Muscle of leg (tissue), 11 donors: ENCODE data around the gene EDN3. TPM values are rescaled to one million over a fixed set of nuclear protein-coding genes. Genes with fewer than 3 reads are reported as not detected.
A peak's percentile ranks its signal among the peaks of the same experiment; 100 is the strongest.

ENCODE experiments used
- DNase-seq: peaks from one replicate; pipeline ENCODE4 v3.0.0; 2013
- H3K27ac ChIP-seq: one replicate; pipeline ENCODE4 v1.5.1; 2013; ENCODE audit warnings: mild to moderate bottlenecking, low read length, control low read depth
- H3K27me3 ChIP-seq: one replicate; pipeline ENCODE4 v1.6.1; 2013; ENCODE audit warnings: low read length; ENCODE audit not compliant: control insufficient read depth, insufficient read depth
- H3K36me3 ChIP-seq: one replicate; pipeline ENCODE4 v1.6.1; 2013; ENCODE audit warnings: low read length; ENCODE audit not compliant: control insufficient read depth, insufficient read depth
- H3K4me1 ChIP-seq: one replicate; pipeline ENCODE4 v1.6.1; 2013; ENCODE audit warnings: low read length; ENCODE audit not compliant: control insufficient read depth, insufficient read depth
- H3K4me3 ChIP-seq: one replicate; pipeline ENCODE4 v1.5.1; 2013; ENCODE audit warnings: low read length, control low read depth
- H3K9me3 ChIP-seq: replicated peaks from 2 replicates; pipeline ENCODE4 v1.6.1; 2013; ENCODE audit warnings: low read depth, low read length; ENCODE audit not compliant: control insufficient read depth
- WGBS: methylation state at CpG from one replicate; pipeline ENCODE4 v1.1.5; 2013; ENCODE audit warnings: missing lambda C conversion rate; ENCODE audit not compliant: insufficient coverage; 5-methylcytosine and 5-hydroxymethylcytosine counted together
- polyA plus RNA-seq, 8 donors: library from polyadenylated mRNA; unstranded; fragments of 120-200 nt; gene quantifications; one replicate each; pipeline versions ENCODE4 v1.2.1 to v1.2.3, GENCODE V29; 2013; ENCODE audit warnings: inconsistent platforms in 1 of 8, low replicate concordance in 1 of 8; ENCODE audit not compliant: insufficient read length in 8 of 8, insufficient read depth in 1 of 8
- total RNA-seq: library from RNA; stranded (reverse); fragments of 120-200 nt; gene quantifications from one replicate; pipeline ENCODE4 v1.2.4, GENCODE V29; 2013

EDN3 gene
- total and polyA plus RNA-seq, 9 donors, result 17.9 to 42.2 (median 31.9) TPM

DNA sequence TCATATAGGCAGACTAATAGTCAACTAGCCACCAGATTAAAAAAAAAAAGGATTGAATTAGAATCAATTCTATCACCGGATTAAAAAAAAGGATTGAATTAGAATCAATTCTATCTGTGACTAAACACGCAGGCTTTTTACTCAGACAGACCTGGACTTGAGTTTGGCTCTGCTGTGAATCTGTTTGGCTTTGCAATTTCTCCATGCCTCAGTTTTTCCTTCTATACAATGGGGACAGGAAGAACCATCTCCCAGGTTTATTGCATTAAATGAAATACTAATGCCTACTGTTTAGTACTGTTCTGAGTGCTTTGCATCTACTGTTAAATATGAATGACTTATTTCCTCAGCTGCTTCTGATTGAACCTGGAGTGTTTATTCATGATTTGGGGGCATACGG, 30.0 kb upstream of the EDN3 start:
- Histone ChIP-seq H3K36me3 (no peaks in the 10 kb centered on the region), H3K27ac (no peak overlapping the region), H3K9me3 (no peaks in the 10 kb centered on the region), H3K4me1 (no peaks in the 10 kb centered on the region), H3K27me3 (peaks cover 13% of the 10 kb centered on the region), H3K4me3 (no peak overlapping the region)
- DNase-seq, result no peak
- WGBS, result no CpG with 5 or more reads among the region's 3 CpGs

DNA sequence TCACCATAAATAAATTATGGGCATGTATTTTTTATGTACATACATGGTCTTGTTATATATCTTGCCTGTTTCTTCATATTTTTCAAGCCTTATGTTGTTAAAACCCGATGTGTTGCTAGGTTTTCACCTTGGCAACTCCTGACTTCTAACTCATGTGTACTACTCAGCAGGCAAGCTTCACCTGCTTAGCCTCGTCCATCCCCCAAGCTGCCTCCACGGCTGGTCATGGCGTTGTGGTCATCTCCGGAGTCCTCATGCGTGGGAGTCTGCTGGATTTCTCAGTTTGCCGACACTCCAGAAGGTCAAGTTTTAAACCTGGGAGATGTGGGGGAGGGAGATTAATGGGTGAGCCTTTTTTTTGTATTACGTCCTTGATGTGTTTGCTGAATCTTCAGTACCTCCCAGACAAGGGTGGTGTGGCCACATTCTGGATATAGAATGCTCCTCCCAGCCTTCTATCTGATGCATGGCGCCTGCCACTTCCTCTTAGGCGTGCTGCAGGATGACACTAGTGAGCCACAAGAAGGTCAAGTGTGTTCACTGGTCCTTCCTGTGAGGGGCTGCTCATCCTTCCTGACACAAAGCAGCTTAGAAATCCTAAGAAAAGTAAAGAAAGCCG, 26.6 kb upstream of the EDN3 start:
- H3K36me3 ChIP-seq, result no peaks in the 10 kb centered on the region
- H3K9me3 ChIP-seq, result no peaks in the 10 kb centered on the region
- DNase-seq, result no peak
- no peak overlapping the region for H3K27ac ChIP-seq
- peaks cover 9% of the 10 kb centered on the region for H3K27me3 ChIP-seq
- no peaks in the 10 kb centered on the region for H3K4me1 ChIP-seq
- WGBS, result 74% methylated on average over 6 of the region's 11 CpGs
- no peak overlapping the region for H3K4me3 ChIP-seq

DNA sequence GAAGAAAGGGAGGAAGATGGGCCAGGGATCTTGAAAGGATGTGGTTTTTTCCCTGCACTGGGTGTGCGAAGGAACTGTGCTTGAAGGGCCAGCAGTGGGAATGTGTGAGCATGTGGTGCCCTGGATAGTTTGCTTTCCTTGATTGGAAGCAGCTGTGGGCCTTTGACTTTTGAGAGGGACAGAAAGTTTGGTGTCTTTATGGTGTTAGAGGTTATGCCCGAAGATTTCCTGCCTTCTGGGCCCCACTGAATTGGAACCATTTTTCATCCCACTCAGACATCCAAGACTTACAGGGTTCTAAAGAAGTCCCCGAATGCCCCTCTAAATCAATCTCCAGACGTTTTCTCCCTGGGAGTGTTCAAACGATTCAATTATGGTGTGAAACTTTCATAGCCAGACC, 23.5 kb upstream of the EDN3 start:
- 27% methylated on average over 4 of the region's 5 CpGs for WGBS
- Histone ChIP-seq H3K4me3 (no peak overlapping the region), H3K27me3 (peaks cover 7% of the 10 kb centered on the region), H3K27ac (no peak overlapping the region), H3K4me1 (no peaks in the 10 kb centered on the region), H3K9me3 (no peaks in the 10 kb centered on the region), H3K36me3 (no peaks in the 10 kb centered on the region)
- no peak for DNase-seq

DNA sequence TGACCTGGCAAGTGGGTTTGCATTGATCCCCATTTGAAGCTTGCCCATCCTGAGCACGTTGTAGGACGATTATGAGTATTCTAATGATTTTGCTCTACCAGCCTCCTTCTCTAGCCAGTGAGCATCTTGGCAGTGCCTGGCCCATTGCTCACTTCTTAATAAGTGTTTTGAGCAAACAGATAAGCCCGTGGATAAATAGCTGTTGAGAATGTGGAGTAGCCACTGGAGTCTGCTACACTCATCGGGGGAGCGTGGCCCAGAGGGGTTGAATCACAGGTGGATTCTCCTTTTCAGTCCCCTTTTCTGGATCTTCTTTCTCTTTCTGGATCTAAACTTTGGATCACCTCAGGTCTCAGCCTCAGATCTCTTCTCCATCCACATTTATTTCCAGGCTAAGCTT, 15.9 kb upstream of the EDN3 start:
- whole genome bisulfite sequencing, result 100% methylated on average over 2 of the region's 5 CpGs
- H3K4me1 ChIP-seq, result no peaks in the 10 kb centered on the region
- H3K9me3 ChIP-seq, result no peaks in the 10 kb centered on the region
- H3K36me3 ChIP-seq, result no peaks in the 10 kb centered on the region
- no peak for DNase-seq
- H3K4me3 ChIP-seq, result no peak overlapping the region
- H3K27ac ChIP-seq, result no peak overlapping the region
- peaks cover 4% of the 10 kb centered on the region for H3K27me3 ChIP-seq

DNA sequence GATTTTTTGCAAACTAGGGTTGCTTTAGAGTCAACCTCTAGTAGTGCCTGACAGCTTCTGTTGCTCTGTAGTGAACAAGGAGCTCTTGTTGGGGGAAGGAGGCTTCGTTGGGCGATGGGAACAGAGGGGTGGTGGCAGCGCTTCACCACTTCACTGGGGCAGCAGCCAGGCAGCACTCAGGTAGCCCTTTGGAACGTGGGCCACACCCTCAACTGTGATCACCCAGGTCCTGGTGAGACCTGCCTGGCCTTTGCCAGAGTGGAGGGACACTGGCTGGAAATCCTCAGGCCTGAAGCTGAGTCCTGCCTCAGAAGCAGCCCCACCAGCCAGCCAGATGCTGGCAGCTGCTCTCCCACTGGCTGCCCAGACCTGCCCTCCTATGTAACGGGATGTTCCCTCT, 10.4 kb upstream of the EDN3 start:
- 89% methylated on average over 5 of the region's 5 CpGs for WGBS
- Histone ChIP-seq H3K27ac (no peak overlapping the region), H3K4me3 (no peak overlapping the region), H3K27me3 (peaks cover 17% of the 10 kb centered on the region), H3K9me3 (no peaks in the 10 kb centered on the region), H3K4me1 (no peaks in the 10 kb centered on the region), H3K36me3 (no peaks in the 10 kb centered on the region)
- no peak for DNase-seq

DNA sequence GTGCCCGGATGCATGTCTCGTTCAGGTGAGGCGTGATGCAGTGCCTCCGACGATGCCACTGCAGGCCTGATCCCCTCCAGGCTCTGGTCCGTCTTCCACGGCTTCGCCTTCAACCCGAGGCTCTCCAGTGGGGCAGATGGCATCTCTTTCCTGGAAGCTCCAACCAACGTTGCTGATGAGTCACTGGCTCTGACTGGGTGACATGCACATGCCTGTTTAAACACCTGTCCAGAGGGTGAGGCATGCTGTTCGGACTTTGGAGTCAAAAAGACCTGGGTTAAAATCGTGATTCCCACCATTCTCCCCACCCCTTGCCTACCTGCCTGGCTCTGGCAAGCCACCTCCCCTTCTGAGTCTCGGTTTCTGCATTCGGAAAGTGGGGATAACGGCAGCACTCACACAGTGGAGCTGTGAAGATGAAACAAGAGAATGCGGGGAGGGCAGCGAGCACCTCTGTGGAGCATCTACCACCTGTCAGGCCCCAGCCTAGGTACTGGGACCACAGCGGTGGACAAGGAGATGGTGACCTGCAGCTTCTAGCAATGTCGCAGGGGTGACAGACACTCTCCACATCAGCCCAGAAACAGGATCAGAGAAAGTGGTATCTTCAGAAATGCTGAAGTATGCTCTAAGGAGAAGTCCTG, 8.5 kb upstream of the EDN3 start:
- H3K27me3 ChIP-seq, result peaks cover 17% of the 10 kb centered on the region
- no peak overlapping the region for H3K27ac ChIP-seq
- no peaks in the 10 kb centered on the region for H3K4me1 ChIP-seq
- WGBS, result 87% methylated on average over 13 of the region's 19 CpGs
- no peak overlapping the region for H3K4me3 ChIP-seq
- no peaks in the 10 kb centered on the region for H3K36me3 ChIP-seq
- DNase-seq, result no peak
- H3K9me3 ChIP-seq, result no peaks in the 10 kb centered on the region

DNA sequence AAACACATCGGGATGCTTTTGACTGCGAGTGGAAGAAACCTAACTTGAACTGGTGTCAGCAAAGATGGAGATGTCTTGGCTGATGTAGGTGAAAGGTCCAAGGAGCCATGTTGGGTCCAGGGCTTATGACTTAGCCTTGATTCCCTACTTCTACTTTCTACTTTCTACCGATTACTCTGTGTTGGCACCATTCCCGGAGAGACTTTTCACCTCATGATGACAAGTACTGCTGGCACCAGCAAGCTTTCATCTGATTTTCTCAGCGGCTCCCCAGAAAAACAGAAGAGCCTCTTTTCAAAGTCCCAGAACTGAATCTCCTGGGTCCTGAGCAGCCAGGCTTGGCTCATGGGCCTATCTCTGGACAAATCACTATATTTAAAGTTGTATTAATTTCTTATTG, 4.9 kb upstream of the EDN3 start:
- H3K27me3 ChIP-seq, result peaks cover 30% of the 10 kb centered on the region
- WGBS, result 22% methylated on average over 2 of the region's 5 CpGs

DNA sequence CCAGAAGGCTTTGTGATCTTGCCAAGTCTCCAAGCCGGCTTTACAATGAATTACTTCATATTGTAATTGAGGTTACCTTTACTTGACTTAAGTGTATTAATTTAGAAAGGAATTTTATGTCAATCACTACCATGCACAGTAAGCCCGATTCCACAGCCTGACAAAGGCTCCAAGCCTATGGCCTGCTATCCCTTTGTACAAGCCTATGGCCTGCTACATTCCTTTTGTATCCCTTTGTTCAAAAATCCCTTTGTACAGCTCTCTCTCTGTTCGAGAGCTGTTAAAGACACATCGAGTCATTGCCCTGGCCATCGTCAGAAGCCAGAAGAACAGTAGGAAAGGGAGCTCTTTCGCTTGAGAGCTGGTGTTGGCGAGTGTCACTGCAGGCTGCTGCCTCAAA, 2.7 kb upstream of the EDN3 start:
- Histone ChIP-seq H3K4me1 (peaks cover 25% of the 10 kb centered on the region), H3K27me3 (peaks cover 47% of the 10 kb centered on the region), H3K9me3 (no peaks in the 10 kb centered on the region), H3K36me3 (no peaks in the 10 kb centered on the region), H3K27ac (no peak overlapping the region), H3K4me3 (no peak overlapping the region)
- no peak for DNase-seq
- 93% methylated on average over 5 of the region's 7 CpGs for WGBS

More for the DNA sequence above, 4.9 kb upstream of the EDN3 start:
- Histone ChIP-seq H3K4me3 (no peak overlapping the region), H3K27ac (no peak overlapping the region), H3K9me3 (no peaks in the 10 kb centered on the region), H3K36me3 (no peaks in the 10 kb centered on the region), H3K4me1 (peaks cover 12% of the 10 kb centered on the region)
- no peak for DNase-seq

DNA sequence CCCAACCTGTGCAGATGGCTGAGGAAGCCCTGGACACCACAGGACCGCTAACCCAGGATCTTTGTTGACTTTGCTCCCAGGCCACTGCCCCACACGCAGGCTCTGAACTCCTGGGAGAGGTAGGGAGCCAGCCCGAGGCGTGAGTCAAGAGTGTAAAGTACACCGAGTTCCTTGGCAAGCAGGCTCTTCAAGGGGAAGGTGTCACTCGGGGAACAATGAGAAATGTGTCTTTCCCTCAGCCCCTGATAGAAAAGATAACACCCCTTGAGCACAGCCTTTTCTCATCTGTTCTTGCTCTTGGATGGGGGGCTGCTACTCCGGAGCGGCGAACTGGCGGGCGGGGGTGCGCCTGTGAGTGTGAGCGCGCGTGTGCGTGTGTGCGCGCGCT, 472 bp upstream of the EDN3 start:
- peaks cover 36% of the 10 kb centered on the region for H3K4me1 ChIP-seq
- H3K27ac ChIP-seq, result peak overlapping the region; percentile 1
- H3K36me3 ChIP-seq, result no peaks in the 10 kb centered on the region
- peak overlapping the region; percentile 6 for H3K4me3 ChIP-seq
- 1% methylated on average over 14 of the region's 19 CpGs for WGBS
- H3K27me3 ChIP-seq, result peaks cover 39% of the 10 kb centered on the region
- DNase-seq, result no peak
- no peaks in the 10 kb centered on the region for H3K9me3 ChIP-seq

DNA sequence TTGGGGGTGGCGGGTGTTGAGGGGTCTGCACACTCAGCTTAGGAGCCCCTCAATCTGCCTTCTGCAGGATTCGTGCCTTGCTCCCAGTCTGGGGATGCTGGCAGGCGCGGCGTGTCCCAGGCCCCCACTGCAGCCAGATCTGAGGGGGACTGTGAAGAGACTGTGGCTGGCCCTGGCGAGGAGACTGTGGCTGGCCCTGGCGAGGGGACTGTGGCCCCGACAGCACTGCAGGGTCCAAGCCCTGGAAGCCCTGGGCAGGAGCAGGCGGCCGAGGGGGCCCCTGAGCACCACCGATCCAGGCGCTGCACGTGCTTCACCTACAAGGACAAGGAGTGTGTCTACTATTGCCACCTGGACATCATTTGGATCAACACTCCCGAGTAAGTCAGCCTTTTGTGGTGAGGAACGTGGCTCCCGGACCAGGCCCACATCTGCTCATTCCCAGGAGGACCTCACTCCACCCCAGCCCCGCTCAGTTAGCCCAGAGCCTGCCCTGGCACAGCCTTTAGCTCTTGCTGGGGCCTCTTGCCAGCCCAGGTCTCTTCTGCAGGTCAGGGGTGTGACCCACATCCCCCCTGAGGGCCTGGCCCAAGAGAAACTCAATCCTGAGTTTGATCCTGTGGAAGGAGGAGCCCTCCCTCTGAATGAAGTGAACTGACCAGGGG, 1.1 kb downstream of the EDN3 start:
- H3K36me3 ChIP-seq, result no peaks in the 10 kb centered on the region
- H3K4me3 ChIP-seq, result peak overlapping the region; percentile 57
- no peaks in the 10 kb centered on the region for H3K9me3 ChIP-seq
- peaks cover 39% of the 10 kb centered on the region for H3K27me3 ChIP-seq
- H3K27ac ChIP-seq, result no peak overlapping the region
- peaks cover 44% of the 10 kb centered on the region for H3K4me1 ChIP-seq
- 45% methylated on average over 16 of the region's 17 CpGs for WGBS
- no peak for DNase-seq
